Cortex of kidney (tissue), 1 donor: ENCODE results near the gene PROSER3.
"Not testable (repeated sequence)": the region's sequence is repeated elsewhere in the genome, so short reads cannot be mapped to it uniquely, and the experiment has no call there.

Experiments used
- DNase-seq: peaks from one replicate; lab custom pipeline; 2025; lab: John Stamatoyannopoulos, UW

The PROSER3 gene

DNA sequence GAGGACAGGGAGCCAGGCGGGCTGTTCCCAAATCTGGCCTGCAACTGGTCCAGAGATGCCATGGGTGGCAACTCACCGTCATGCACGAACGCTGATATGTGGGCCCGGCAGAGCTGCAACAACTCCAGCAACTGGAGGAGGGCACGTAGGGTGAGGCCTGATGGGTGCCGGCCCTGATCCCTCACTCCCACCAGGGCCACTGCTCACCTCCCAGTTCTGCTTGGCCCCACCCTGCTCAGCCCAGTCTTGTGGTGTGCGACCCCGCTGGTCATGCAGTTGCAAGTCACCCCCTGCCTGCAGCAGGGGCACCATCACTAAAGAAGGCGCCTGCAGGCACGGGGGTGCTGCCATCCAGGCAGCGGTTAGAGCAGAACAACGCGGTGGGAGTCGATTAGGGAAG, 34.3 kb downstream of the PROSER3 start:
- no peak for DNase-seq

DNA sequence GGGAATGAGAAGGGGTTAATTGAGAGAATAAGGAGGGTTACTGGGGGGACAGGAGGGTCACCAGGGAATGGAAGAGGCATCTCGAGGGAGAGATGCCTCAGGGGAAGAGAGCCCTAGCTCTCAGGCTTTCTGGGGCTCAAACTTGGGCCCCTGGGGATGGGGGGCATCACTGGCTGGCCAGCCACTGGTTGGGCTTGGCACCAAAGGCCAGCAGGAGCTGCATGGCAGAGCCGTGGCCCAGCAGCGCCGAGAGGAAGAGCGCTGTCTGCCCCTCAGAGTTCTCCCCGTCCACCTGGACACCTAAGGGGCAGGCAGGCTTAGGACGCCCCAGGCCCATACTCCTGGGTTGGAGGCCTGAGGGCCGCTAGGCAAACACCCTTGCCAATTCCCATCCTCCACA, 34.9 kb downstream of the PROSER3 start:
- no peak for DNase-seq

GRCh38 chr19:35793381-35794165, 35.6 kb downstream of the PROSER3 start:
- DNase-seq, result no peak

GRCh38 chr19:35795564-35795963, 37.6 kb downstream of the PROSER3 start:
- not testable (repeated sequence) for DNase-seq

DNA sequence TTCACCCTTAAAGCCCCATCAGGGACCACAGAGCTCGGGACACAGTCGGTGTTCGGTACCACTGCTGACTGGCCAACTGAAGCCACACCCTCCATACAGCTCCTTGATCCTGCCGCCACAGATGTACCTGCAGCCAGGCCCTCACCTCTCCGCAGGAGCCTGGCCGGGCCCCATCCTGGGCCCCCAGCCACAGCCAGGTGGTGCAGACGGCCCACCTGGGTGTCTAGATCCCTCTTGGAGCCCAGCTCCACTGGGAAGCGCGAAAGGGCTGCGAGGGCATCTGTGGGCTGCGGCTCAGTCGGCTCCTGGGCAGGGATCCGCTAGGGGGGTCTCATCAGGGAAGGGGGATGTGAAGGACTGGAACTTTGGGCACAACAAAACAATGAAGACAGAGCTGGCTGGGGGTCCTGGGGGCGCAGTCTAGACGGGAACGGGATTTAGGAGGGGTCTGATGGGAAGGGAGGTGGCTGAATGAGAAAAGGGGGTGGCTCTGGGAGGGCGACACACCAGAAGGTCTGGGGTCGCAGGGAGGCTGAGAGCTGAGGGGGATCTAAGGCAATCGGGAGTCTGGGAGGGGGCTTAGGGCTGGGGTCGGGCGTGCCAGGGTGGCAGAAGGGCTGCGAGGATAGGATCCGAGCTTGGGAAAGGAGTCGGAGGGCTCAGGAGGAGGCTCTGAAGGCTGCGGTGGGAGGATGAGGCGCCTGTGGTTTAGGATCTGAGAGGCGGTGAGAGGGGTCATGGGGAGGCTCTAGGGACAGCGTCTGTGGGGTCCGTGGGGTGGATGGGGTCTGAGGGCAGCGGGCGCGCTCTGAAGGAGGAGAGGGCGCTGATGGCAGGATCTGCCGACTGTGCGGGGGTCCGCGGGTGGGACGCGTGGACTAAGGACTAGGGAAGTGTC, 38.9 kb downstream of the PROSER3 start:
- no peak for DNase-seq

- no peak for DNase-seq
These were observed 39.7 kb downstream of the PROSER3 start for GRCh38 chr19:35797663-35798062.

GRCh38 chr19:35801828-35802227, 43.9 kb downstream of the PROSER3 start:
- no peak for DNase-seq

GRCh38 chr19:35805526-35806102, 47.6 kb downstream of the PROSER3 start:
- no peak for DNase-seq

DNA sequence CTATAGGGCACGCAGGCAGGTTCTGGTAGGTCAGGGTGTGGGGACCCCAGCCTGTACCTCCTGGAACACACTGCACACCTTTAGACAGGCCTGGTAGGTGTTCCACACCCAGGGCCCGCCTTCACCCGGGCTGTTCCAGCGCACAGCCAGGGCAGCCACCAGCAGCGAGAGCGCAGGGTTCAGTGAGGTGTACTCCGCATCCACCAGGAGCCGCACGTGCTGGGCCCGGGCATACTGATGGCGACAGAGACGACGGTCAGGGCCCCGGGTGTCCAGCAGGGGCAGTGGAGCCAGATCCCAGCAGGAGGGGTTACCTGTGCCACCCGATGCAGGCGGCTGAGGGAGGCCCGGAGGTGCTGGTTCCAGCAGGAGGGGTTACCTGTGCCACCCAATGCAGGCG, 48.6 kb downstream of the PROSER3 start:
- DNase-seq, result no peak

GRCh38 chr19:35807633-35808032, 49.7 kb downstream of the PROSER3 start:
- no peak for DNase-seq

DNA sequence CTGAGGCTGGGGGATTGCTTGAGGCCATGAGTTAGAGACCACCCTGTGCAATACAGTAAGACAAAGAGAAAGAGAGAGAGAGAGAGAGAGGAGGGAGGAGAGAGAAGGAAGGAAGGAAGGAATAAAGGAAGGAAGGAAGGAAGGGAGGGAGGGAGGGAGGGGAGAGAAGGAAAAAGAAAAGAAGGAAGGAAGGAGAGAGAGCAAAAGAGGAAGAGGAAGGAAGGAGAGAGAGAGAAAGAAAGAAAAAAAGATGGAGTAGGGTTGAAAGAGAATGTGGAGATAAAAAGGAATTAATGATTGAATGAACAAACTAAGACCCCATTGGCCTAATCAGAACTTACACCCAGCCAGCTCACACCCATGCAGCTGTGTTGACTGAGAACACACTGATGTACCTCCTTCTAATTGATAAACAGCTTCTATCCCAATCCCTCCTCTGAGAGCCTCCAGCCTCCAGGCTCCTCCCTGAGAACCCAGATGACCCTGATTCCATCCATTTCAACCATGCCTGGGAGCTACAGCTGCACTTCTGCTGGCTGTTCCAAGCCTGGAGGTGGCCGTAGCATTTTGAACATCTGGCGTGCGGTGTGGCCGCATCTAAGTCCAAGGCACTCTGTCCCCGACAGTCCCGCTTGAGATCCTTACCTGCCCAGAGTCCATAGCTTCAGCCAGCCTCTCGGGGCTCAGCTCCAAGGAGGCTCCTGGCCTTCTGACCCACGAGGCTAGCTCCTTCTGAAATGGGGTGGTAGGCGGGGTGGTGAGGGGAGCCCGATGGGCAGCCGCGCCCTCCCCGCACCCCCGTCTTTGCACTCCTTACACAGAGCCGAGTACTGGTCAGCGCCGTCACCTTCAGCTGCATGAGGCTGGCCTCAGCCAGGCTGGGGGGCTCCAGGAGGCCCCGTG, 53.6 kb downstream of the PROSER3 start:
- no peak for DNase-seq

DNA sequence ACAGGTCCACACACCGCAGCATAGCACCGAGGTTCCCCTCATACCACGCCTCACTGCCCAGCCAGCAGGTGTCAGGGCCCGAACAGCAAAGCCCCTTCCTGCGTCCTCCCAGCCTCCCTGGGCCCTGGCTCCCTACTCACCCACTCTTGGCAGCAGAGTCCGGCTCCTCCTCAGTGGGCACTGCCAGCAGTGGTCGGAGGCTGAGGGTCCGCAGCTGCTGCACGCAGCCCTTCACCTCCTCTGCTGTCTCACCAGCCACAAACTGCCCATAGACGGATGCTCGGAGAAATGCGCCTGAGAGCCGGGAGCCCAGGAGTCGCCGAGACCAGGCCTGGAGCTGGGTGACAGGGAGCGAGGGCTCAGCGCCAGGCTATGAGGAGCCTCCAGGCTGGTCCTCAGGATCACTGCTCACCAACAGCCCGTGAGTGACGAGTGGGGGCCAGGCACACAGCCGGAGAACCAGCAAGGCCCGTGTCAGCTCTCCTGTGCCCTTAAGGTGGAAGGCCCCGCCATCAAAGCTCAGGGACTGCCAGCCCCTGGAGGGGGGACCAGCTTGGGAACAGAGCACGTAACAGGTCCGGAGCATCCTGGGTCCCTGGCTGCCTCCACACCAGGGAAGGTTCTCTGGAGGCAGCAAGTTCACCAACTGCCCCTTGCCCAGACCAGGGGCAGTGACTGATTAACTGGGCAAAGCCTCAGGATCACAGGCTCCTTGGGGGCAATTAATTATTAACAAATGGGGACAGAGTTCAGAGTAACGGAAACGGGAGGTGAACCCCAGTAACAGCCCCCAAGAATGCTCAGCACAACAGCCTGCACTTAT, 54.5 kb downstream of the PROSER3 start, which contains the start of gene PRODH2:
PRODH2 (minus strand) TSS at position 626 of the 823 bp plus-strand sequence; CDS start at position 586, 40 bp downstream.
- no peak for DNase-seq

DNA sequence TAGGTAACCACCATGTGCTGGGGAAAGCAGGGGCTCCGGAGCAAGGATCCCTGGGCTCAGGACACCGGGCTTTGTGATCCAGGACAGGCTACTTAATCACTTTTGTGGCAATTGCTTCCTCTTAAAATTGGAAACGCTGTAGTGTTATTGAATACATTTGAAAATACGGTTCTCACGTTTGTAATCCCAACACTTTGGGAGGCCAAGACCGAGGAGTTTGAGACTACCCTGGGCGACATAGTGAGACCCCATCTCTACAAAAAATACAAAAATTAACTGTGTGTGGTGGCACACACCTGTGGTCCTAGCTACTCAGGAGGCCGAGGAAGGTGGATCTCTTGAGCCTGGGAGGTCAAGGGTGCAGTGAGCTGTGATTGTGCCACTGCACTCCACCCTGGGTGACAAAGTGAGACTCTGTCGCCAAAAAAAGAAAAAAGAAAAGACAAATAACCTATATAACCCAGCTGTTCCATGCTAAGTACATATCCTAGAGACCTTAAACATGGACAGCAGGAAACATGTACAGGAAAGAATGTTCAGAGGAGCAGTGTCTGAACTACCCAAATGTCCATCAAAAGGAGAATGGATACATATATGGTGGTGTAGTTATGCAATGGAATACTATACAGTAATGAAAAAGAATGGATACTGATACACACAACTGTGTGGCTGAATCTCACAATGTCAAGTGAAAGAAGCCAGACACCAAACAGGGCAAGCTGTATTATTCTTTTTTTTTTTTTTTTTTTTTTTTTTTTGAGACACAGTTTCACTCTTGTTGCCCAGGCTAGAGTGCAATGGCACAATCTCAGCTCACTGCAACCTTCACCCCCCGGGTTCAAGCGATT, 55.3 kb downstream of the PROSER3 start:
- no peak for DNase-seq

DNA sequence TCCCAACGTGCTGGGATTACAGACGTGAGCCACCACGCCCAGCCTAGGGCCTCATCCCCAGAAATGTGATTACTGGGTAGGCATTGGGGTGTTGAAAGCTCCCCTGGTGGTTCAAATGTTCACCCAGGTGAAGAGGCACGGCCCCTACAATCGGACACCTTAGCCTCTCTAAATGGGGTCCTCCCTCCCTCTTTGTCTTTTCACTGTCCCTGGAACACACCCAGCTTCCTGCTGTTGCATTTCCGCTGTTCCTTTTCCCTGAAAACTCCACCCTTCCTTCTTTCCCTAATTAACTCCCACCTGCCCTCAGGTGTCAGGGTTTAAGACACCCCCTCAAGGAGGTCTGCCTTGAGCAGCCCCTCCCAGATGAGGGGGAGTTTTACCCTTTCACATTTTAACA, 58.3 kb downstream of the PROSER3 start:
- no peak for DNase-seq

DNA sequence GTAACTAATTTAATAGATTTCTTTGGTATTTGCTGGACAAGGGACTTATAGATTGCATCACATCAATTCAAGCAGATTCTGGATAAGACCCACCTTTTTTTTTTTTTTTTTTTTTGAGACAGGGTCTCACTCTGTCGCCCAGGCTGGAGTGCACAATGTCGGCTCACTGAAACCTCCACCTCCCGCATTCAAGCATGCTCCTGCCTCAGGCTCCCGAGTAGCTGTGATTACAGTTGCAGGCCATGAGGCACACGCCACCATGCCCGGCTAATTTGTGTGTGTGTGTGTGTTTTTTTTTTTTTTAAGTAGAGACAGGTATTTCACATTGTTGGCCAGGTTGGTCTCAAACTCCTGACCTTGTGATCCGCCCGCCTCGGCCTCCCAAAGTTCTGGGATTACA, 58.9 kb downstream of the PROSER3 start:
- DNase-seq, result no peak

DNA sequence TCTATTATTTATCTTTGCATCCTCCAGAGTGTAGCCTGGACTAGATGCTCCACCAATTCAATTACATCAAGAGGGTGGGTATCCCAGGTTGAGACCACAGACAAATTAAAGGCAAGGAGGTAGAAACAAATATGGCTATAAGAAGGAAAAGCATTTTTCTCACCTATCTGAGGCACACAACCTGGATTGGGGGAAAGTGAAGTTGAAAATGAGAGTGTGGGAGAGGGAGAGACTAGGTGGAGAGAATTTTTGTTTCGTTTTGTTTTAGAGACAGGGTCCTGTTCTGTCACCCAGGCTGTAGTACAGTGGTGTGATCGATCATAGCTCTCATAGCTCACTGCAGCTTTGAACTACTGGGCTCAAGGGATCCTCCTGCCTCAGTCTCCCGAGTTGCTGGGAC, 60.5 kb downstream of the PROSER3 start:
- DNase-seq, result no peak
